ENCODE data around the gene LCE7A. TPM values are rescaled to one million over a fixed set of nuclear protein-coding genes. Genes with fewer than 3 reads are reported as not detected.

LCE7A gene
- total and polyA plus RNA-seq, 2 donors (not counting 3 experiments of a cell fraction or from before 2014, with no cell fraction given), result not detected

- no TSS peak for BruUV-seq (replicated peaks)
- no peaks in the 10 kb centered on the region for H3K36me3 ChIP-seq (ENCODE audit: control insufficient read depth in 2 of 2, extremely low read depth in 1 of 2, insufficient read depth in 2 of 2, low read length in 2 of 2)
- H3K9me3 ChIP-seq (replicated peaks; ENCODE audit: control insufficient read depth, insufficient read depth, low read length), result no peaks in the 10 kb centered on the region
- no peak overlapping the region for H3K4me2 ChIP-seq (ENCODE audit: insufficient read depth, low read length)
- no peaks in the 10 kb centered on the region for H3K9me1 ChIP-seq (replicated peaks; ENCODE audit: control insufficient read depth, extremely low read depth, insufficient read depth, low read length)
- H3K79me2 ChIP-seq (ENCODE audit: control insufficient read depth, insufficient read depth, low read length), result no peaks in the 10 kb centered on the region
- FAIRE-seq (no peak), DNase-seq (ENCODE audit: low read depth, low spot score) (no peak)
- dilution Hi-C loops (cut with MboI; ENCODE audit: extremely low pct_ligation_motif_present, low sequenced_read_pairs), result no loop called here
- H4K20me1 ChIP-seq (replicated peaks; ENCODE audit: control insufficient read depth, extremely low read depth, insufficient read depth, low read length), result no peaks in the 10 kb centered on the region
- TF ChIP-seq FOS (IDR thresholded peaks at IDR 0.05; ENCODE audit: borderline replicate concordance, insufficient read depth, low read length) (no peak), POLR2AphosphoS5 (IDR thresholded peaks at IDR 0.05; ENCODE audit: insufficient read depth, low read depth, low read length) (no peak), GATA2 (IDR thresholded peaks at IDR 0.05; ENCODE audit: insufficient read depth, insufficient read length, low read depth, low read length) (no peak), EZH2 (IDR thresholded peaks at IDR 0.05; ENCODE audit: borderline replicate concordance, low read depth, low read length, severe bottlenecking) (no peak), JUN (IDR thresholded peaks at IDR 0.05; ENCODE audit: borderline replicate concordance, insufficient read depth, insufficient read length, low read depth) (no peak), POLR2A (IDR thresholded peaks at IDR 0.05; ENCODE audit: low read depth, low read length) (no peak), MYC (IDR thresholded peaks at IDR 0.05; ENCODE audit: low read depth, low read length) (no peak), MAX (IDR thresholded peaks at IDR 0.05; ENCODE audit: insufficient read depth, insufficient read length) (no peak)
- TF ChIP-seq, protein P1, sequence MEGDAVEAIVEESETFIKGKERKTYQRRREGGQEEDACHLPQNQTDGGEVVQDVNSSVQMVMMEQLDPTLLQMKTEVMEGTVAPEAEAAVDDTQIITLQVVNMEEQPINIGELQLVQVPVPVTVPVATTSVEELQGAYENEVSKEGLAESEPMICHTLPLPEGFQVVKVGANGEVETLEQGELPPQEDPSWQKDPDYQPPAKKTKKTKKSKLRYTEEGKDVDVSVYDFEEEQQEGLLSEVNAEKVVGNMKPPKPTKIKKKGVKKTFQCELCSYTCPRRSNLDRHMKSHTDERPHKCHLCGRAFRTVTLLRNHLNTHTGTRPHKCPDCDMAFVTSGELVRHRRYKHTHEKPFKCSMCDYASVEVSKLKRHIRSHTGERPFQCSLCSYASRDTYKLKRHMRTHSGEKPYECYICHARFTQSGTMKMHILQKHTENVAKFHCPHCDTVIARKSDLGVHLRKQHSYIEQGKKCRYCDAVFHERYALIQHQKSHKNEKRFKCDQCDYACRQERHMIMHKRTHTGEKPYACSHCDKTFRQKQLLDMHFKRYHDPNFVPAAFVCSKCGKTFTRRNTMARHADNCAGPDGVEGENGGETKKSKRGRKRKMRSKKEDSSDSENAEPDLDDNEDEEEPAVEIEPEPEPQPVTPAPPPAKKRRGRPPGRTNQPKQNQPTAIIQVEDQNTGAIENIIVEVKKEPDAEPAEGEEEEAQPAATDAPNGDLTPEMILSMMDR (IDR thresholded peaks at IDR 0.05; ENCODE audit: extremely low read depth in 1 of 2, insufficient read depth in 1 of 2, low read depth in 1 of 2, low read length in 2 of 2), result no peak
- CTCF ChIA-PET, result no interaction called here
- no peaks in the 10 kb centered on the region for H3K4me1 ChIP-seq (ENCODE audit: control insufficient read depth, extremely low read depth, insufficient read depth, low read length)
- intact Hi-C loops (cut with micrococcal nuclease), result no loop called here
- H3K27ac ChIP-seq (ENCODE audit: insufficient read depth, low read depth, low read length), result no peak overlapping the region
- H3K4me3 ChIP-seq (replicated peaks in 1 of 3; ENCODE audit: insufficient read depth in 1 of 3, low read depth in 1 of 3, low read length in 3 of 3), result no peak overlapping the region
- no peaks in the 10 kb centered on the region for H3K27me3 ChIP-seq (ENCODE audit: control insufficient read depth in 2 of 2, insufficient read depth in 2 of 2, low read length in 2 of 2)
- no peak overlapping the region for H3K9ac ChIP-seq (replicated peaks; ENCODE audit: extremely low read depth, insufficient read depth, low read length)
- H2AFZ ChIP-seq (ENCODE audit: low read depth, low read length), result no peak overlapping the region
- POLR2A ChIA-PET, result no interaction called here
These were observed 49.4 kb downstream of the LCE7A start for GRCh38 chr1:152909206-152909605.

Other genes starting within 250 kb of the LCE7A start
- not detected in 2 replicates for gene LCE3B, start 246.2 kb upstream of the LCE7A start, total RNA-seq
- not detected in 2 replicates for gene LCE3B, start 246.2 kb upstream of the LCE7A start, polyA plus RNA-seq
- not detected in 2 replicates for gene LCE3A, start 236.9 kb upstream of the LCE7A start, total RNA-seq
- not detected in 2 replicates for gene LCE3A, start 236.9 kb upstream of the LCE7A start, polyA plus RNA-seq
- not detected in 2 replicates for gene LCE2D, start 196.6 kb upstream of the LCE7A start, total RNA-seq
- not detected in 2 replicates for gene LCE2D, start 196.6 kb upstream of the LCE7A start, polyA plus RNA-seq
- gene LCE2C, start 184.7 kb upstream of the LCE7A start, total RNA-seq, result not detected in 2 replicates
- not detected in 2 replicates for gene LCE2C, start 184.7 kb upstream of the LCE7A start, polyA plus RNA-seq
- not detected in 2 replicates for gene LCE2B, start 173.9 kb upstream of the LCE7A start, total RNA-seq
- not detected in 2 replicates for gene LCE2B, start 173.9 kb upstream of the LCE7A start, polyA plus RNA-seq
- not detected in 2 replicates for gene LCE2A, start 161.7 kb upstream of the LCE7A start, total RNA-seq
- not detected in 2 replicates for gene LCE2A, start 161.7 kb upstream of the LCE7A start, polyA plus RNA-seq
- gene LCE4A, start 151.8 kb upstream of the LCE7A start, total RNA-seq, result not detected in 2 replicates
- not detected in 2 replicates for gene LCE4A, start 151.8 kb upstream of the LCE7A start, polyA plus RNA-seq
- not detected in 2 replicates for gene KPRP, start 102.0 kb upstream of the LCE7A start, total RNA-seq
- not detected in 2 replicates for gene KPRP, start 102.0 kb upstream of the LCE7A start, polyA plus RNA-seq
- not detected in 2 replicates for gene LCE1F, start 84.9 kb upstream of the LCE7A start, total RNA-seq
- not detected in 2 replicates for gene LCE1F, start 84.9 kb upstream of the LCE7A start, polyA plus RNA-seq
- not detected in 2 replicates for gene LCE1E, start 73.7 kb upstream of the LCE7A start, total RNA-seq
- not detected in 2 replicates for gene LCE1E, start 73.7 kb upstream of the LCE7A start, polyA plus RNA-seq
- gene LCE1D, start 63.3 kb upstream of the LCE7A start, total RNA-seq, result not detected in 2 replicates
- gene LCE1D, start 63.3 kb upstream of the LCE7A start, polyA plus RNA-seq, result not detected in 2 replicates
- gene LCE1C, start 53.3 kb upstream of the LCE7A start, total RNA-seq, result not detected in 2 replicates
- not detected in 2 replicates for gene LCE1C, start 53.3 kb upstream of the LCE7A start, polyA plus RNA-seq
- gene LCE1B, start 48.0 kb upstream of the LCE7A start, total RNA-seq, result not detected in 2 replicates
- gene LCE1B, start 48.0 kb upstream of the LCE7A start, polyA plus RNA-seq, result not detected in 2 replicates
- not detected in 2 replicates for gene LCE1A, start 32.5 kb upstream of the LCE7A start, total RNA-seq
- not detected in 2 replicates for gene LCE1A, start 32.5 kb upstream of the LCE7A start, polyA plus RNA-seq
- gene LCE6A, start 17.1 kb upstream of the LCE7A start, total RNA-seq, result not detected in 2 replicates
- not detected in 2 replicates for gene LCE6A, start 17.1 kb upstream of the LCE7A start, polyA plus RNA-seq
- not detected in 2 replicates for gene SMCP, start 18.3 kb downstream of the LCE7A start, total RNA-seq
- gene SMCP, start 18.3 kb downstream of the LCE7A start, polyA plus RNA-seq, result not detected in 2 replicates
- gene IVL, start 48.5 kb downstream of the LCE7A start, total RNA-seq, result not detected in 2 replicates
- not detected in 2 replicates for gene IVL, start 48.5 kb downstream of the LCE7A start, polyA plus RNA-seq
- not detected in 2 replicates for gene SPRR5, start 87.2 kb downstream of the LCE7A start, total RNA-seq
- gene SPRR5, start 87.2 kb downstream of the LCE7A start, polyA plus RNA-seq, result not detected in 2 replicates
- gene SPRR4, start 110.7 kb downstream of the LCE7A start, total RNA-seq, result not detected in 2 replicates
- gene SPRR4, start 110.7 kb downstream of the LCE7A start, polyA plus RNA-seq, result not detected in 2 replicates
- not detected in 2 replicates for gene SPRR1A, start 124.1 kb downstream of the LCE7A start, total RNA-seq
- not detected in 2 replicates for gene SPRR1A, start 124.1 kb downstream of the LCE7A start, polyA plus RNA-seq
- not detected in 2 replicates for gene SPRR3, start 141.8 kb downstream of the LCE7A start, total RNA-seq
- gene SPRR3, start 141.8 kb downstream of the LCE7A start, polyA plus RNA-seq, result not detected in 2 replicates
- not detected in 2 replicates for gene SPRR1B, start 171.2 kb downstream of the LCE7A start, total RNA-seq
- gene SPRR1B, start 171.2 kb downstream of the LCE7A start, polyA plus RNA-seq, result not detected in 2 replicates
- gene SPRR2D, start 181.1 kb downstream of the LCE7A start, total RNA-seq, result not detected in 2 replicates
- not detected in 2 replicates for gene SPRR2D, start 181.1 kb downstream of the LCE7A start, polyA plus RNA-seq
- not detected in 2 replicates for gene SPRR2A, start 197.5 kb downstream of the LCE7A start, total RNA-seq
- gene SPRR2A, start 197.5 kb downstream of the LCE7A start, polyA plus RNA-seq, result not detected in 2 replicates
- not detected in 2 replicates for gene SPRR2B, start 211.6 kb downstream of the LCE7A start, total RNA-seq
- not detected in 2 replicates for gene SPRR2B, start 211.6 kb downstream of the LCE7A start, polyA plus RNA-seq
- not detected in 2 replicates for gene SPRR2E, start 234.5 kb downstream of the LCE7A start, total RNA-seq
- not detected in 2 replicates for gene SPRR2E, start 234.5 kb downstream of the LCE7A start, polyA plus RNA-seq